Hematopoietic multipotent progenitor cell (in vitro differentiated cells): Measurements from ENCODE around the gene PCDHGA7. TPM values are rescaled to one million over a fixed set of nuclear protein-coding genes. Genes with fewer than 3 reads are reported as not detected.
"Not testable (repeated sequence)": the region's sequence is repeated elsewhere in the genome, so short reads cannot be mapped to it uniquely, and the experiment has no call there.

ENCODE experiments used
- DNase-seq, 3 donors: peaks; one replicate each; pipeline ENCODE4 v3.0.0-alpha.2; 2011 to 2015; ENCODE audit warnings: low read depth in 2 of 3, low spot score in 2 of 3
- total RNA-seq: library from RNA; depleted of rRNA; stranded (reverse); fragments of >200 nt; gene quantifications from one replicate; pipeline ENCODE4 v1.2.3, GENCODE V29; 2012

The PCDHGA7 gene
- total RNA-seq, 1 donor = 0.81 TPM

DNA sequence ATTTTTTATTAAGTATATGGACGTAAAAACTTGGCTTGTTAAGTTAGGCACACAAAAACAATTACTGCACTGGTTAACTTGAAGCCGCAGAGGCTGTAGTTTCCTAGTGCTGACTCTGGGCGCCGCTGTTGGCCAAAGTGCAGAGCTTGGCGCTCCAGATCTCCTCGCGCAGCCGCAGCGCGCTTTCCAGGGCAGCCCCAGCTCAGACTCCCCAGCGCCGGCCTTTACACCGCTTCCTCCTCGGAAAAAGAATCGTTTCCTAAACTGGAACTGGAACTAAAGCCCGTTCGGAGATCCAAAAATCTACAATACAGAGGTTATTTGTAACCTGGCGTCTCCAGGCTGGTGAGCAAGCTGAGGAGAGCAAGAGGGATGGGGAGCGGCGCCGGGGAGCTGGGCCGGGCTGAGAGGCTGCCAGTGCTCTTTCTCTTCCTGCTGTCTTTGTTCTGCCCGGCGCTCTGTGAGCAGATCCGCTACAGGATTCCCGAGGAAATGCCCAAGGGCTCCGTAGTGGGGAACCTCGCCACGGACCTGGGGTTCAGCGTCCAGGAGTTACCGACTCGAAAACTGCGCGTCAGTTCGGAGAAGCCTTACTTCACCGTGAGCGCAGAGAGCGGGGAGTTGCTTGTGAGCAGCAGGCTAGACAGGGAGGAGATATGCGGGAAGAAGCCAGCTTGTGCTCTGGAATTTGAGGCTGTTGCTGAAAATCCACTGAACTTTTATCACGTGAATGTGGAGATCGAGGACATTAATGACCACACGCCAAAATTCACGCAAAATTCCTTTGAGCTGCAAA lies 15.4 kb downstream of the PCDHGA7 start, which contains the start of gene PCDHGB5:
PCDHGB5 (plus strand) TSS at position 192 of the 796 bp plus-strand sequence; CDS start at position 373, 181 bp downstream.
- DNase-seq = peak in 1 of 3 donors; percentile 66

- no peak for DNase-seq
Measured at GRCh38 chr5:141398608-141399007, 16.1 kb downstream of the PCDHGA7 start.

- DNase-seq = no peak
Measured at GRCh38 chr5:141399555-141400258, 17.2 kb downstream of the PCDHGA7 start.

GRCh38 chr5:141402553-141403243 lies 20.2 kb downstream of the PCDHGA7 start, which contains the start of gene PCDHGA9:
Gene PCDHGA9 (plus strand): TSS chr5:141402778. CDS start chr5:141402953, 175 bp downstream.
- DNase-seq = no peak

DNA sequence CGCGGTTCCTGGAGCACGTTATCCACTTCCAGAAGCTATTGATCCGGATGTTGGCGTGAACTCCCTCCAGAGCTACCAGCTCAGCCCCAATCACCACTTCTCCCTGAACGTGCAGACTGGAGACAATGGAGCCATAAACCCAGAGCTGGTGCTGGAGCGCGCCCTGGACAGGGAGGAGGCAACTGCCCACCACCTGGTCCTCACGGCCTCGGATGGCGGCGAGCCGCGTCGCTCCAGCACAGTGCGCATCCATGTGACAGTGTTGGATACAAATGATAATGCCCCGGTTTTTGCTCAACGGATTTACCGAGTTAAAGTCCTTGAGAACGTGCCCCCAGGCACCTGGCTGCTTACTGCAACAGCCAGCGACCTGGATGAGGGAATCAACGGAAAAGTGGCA lies 20.8 kb downstream of the PCDHGA7 start:
- DNase-seq = no peak

GRCh38 chr5:141407790-141408505 lies 25.4 kb downstream of the PCDHGA7 start, which contains the start of gene PCDHGB6:
Gene PCDHGB6 (plus strand): TSS chr5:141408021. CDS start chr5:141408203, 182 bp downstream.
- DNase-seq = peak in 2 of 3 donors; percentile 42 to 58

DNA sequence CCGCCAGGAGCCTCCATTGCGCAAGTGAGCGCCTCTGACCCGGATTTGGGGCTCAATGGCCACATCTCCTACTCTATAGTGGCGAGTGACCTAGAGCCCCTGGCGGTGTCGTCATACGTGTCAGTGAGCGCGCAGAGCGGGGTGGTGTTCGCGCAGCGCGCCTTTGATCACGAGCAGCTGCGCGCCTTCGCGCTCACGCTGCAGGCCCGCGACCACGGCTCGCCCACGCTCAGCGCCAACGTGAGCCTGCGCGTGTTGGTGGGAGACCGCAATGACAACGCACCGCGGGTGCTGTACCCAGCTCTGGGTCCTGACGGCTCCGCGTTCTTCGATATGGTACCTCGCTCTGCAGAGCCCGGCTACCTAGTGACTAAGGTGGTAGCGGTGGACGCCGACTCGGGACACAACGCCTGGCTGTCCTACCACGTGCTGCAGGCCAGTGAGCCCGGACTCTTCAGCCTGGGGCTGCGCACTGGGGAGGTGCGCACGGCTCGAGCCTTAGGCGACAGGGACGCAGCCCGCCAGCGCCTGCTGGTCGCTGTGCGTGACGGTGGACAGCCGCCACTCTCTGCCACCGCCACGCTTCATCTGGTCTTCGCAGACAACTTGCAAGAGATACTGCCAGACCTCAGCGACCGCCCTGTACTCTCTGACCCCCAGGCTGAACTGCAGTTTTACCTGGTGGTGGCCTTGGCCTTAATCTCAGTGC lies 27.2 kb downstream of the PCDHGA7 start:
- DNase-seq = no peak

GRCh38 chr5:141411575-141411974 lies 29.0 kb downstream of the PCDHGA7 start:
- no peak for DNase-seq

GRCh38 chr5:141412854-141413539 lies 30.5 kb downstream of the PCDHGA7 start, which contains the start of gene PCDHGA10:
Gene PCDHGA10 (plus strand): TSS chr5:141412987. CDS start chr5:141413176, 189 bp downstream.
- peak in 2 of 3 donors; percentile 61 to 82 for DNase-seq

DNA sequence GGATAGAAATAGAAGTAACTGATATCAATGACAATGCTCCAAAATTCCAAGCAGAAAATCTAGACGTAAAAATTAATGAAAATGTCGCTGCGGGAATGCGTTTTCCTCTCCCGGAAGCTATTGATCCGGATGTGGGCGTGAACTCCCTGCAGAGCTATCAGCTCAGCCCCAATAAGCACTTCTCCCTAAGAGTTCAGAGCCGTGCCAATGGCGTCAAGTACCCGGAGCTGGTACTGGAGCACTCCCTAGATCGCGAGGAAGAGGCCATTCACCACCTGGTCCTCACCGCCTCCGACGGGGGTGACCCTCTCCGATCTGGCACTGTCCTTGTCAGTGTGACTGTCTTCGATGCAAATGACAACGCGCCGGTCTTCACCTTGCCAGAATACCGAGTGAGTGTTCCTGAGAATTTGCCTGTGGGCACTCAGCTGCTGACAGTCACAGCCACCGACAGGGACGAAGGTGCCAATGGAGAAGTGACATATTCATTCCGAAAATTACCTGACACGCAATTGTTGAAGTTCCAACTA lies 31.1 kb downstream of the PCDHGA7 start:
- DNase-seq = no peak

DNA sequence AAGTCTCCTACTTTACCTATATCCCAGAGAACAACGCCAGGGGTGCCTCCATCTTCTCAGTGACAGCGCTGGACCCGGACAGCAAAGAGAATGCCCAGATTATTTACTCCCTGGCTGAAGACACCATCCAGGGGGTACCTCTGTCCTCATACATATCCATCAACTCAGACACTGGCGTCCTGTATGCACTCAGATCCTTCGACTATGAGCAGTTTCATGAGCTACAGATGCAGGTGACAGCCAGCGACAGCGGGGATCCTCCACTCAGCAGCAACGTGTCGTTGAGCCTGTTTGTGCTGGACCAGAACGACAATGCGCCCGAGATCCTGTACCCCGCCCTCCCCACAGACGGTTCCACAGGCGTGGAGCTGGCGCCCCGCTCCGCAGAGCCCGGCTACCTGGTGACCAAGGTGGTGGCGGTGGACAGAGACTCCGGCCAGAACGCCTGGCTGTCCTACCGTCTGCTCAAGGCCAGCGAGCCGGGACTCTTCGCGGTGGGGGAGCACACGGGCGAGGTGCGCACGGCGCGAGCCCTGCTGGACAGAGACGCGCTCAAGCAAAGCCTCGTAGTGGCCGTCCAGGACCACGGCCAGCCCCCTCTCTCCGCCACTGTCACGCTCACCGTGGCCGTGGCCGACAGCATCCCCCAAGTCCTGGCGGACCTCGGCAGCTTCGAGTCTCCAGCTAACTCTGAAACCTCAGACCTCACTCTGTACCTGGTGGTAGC lies 32.2 kb downstream of the PCDHGA7 start:
- DNase-seq = not testable (repeated sequence)

GRCh38 chr5:141415275-141415618 lies 32.7 kb downstream of the PCDHGA7 start:
- DNase-seq = not testable (repeated sequence)

GRCh38 chr5:141417494-141418172 lies 35.1 kb downstream of the PCDHGA7 start, which contains the start of gene PCDHGB7:
Gene PCDHGB7 (plus strand): TSS chr5:141417677. CDS start chr5:141417860, 183 bp downstream.
- peak in 2 of 3 donors; percentile 70 to 80 for DNase-seq

DNA sequence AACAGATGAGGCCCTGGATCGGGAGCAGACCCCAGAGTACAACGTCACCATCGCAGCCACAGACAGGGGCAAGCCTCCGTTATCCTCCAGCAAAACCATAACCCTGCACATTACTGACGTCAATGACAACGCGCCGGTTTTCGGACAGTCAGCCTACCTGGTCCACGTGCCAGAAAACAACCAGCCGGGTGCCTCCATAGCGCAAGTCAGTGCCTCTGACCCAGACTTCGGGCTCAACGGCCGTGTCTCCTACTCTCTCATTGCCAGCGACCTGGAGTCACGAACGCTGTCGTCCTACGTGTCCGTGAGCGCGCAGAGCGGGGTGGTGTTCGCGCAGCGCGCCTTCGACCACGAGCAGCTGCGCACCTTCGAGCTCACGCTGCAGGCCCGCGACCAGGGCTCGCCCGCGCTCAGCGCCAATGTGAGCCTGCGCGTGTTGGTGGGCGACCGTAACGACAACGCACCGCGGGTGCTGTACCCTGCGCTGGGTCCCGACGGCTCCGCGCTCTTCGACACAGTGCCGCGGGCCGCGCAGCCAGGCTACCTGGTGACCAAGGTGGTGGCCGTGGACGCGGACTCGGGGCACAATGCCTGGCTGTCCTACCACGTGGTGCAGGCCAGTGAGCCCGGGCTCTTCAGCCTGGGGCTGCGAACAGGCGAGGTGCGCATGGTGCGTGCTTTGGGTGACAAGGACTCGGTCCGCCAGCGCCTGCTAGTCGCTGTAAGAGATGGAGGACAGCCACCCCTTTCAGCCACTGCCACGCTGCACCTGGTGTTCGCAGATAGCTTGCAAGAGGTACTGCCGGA lies 36.7 kb downstream of the PCDHGA7 start:
- no peak for DNase-seq

DNA sequence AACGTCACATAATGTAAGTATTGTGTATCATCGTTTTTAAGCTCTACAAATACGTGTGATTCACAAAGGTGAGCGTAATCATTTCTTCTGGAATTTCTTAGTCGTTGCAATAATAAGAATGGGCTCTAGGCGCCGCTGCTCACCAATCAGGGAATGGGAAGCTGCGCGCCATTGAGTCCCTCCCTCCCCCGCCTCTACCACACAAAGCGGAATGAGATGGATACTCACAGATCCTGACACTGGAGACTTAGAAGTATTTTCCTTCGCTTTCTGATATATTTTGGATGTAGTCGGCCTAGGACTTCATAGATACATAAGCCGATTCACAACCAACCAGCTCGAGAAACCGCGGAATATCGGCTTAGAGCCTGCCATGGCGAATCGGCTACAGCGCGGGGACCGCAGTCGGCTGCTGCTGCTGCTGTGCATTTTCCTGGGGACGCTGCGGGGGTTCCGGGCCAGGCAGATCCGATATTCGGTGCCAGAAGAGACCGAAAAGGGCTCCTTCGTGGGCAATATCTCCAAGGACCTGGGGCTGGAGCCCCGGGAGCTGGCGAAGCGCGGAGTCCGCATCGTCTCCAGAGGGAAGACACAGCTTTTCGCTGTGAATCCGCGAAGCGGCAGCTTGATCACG lies 38.4 kb downstream of the PCDHGA7 start, which contains the start of gene PCDHGA11:
PCDHGA11 (plus strand) TSS at position 197 of the 634 bp plus-strand sequence; CDS start at position 374, 177 bp downstream.
- DNase-seq = peak in 2 of 3 donors; percentile 63 to 78

DNA sequence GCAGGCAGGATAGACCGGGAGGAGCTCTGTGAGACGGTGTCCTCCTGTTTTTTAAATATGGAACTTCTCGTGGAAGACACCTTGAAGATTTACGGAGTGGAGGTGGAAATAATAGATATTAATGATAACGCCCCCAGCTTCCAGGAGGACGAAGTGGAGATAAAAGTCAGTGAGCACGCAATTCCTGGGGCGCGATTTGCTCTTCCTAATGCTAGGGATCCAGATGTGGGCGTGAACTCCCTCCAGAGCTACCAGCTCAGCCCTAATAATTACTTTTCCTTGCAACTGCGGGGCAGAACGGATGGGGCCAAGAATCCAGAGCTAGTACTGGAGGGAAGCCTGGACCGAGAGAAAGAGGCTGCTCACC lies 38.9 kb downstream of the PCDHGA7 start:
- DNase-seq = no peak
